Measurements from ENCODE around the gene B4GALT2.

DNA sequence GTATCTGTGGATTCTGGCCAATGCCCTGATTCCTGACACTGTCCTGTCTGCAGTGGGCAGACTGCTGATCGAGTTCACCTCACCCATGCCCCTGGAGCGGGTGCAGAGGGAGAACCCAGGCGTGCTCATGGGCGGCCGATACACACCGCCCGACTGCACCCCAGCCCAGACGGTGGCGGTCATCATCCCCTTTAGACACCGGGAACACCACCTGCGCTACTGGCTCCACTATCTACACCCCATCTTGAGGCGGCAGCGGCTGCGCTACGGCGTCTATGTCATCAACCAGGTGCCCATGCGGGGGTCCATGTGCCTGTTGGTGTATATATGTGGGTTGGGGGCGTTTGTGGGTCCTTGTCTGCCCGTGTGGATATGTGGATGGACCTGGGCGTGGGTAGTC lies 2.6 kb downstream of the B4GALT2 start:
- TF ChIP-seq POLR2A (conservative IDR thresholded peaks at IDR 0.05) (no peak), SMARCA5 (IDR thresholded peaks at IDR 0.05) (no peak), RCOR1 (IDR thresholded peaks at IDR 0.05; ENCODE audit: borderline replicate concordance in 1 of 2, low read depth in 2 of 2, low read length in 2 of 2) (no peak), SAP30 (IDR thresholded peaks at IDR 0.05; ENCODE audit: borderline replicate concordance, insufficient read depth, low read depth, low read length, poor library complexity, severe bottlenecking) (no peak), RAD21 (CRISPR knock-in tag; conservative IDR thresholded peaks at IDR 0.05 in 1 of 2, IDR thresholded peaks at IDR 0.05 in 1 of 2) (no peak)
- TF ChIP-seq, protein P1, sequence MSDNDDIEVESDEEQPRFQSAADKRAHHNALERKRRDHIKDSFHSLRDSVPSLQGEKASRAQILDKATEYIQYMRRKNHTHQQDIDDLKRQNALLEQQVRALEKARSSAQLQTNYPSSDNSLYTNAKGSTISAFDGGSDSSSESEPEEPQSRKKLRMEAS (CRISPR knock-in tag; IDR thresholded peaks at IDR 0.05): no peak

Measured in K562 (cell line).